Esophagus muscularis mucosa (tissue), 4 donors: ENCODE data around the gene DENND4C.

Experiments
- EP300 ChIP-seq: sonication (generic); formaldehyde crosslinking; IDR thresholded peaks from one replicate; pipeline ENCODE4 v1.6.1; 2017; ENCODE audit warnings: antibody characterized with exemption
- POLR2A ChIP-seq: fragments of 450-650 bp; IDR thresholded peaks from one replicate; pipeline ENCODE4 v1.6.1; 2017; ENCODE audit warnings: antibody characterized with exemption, moderate library complexity, mild to moderate bottlenecking, low read depth
- POLR2AphosphoS5 ChIP-seq, 2 donors: sonication (generic); formaldehyde crosslinking; IDR thresholded peaks; one replicate each; pipeline ENCODE4 v1.6.1; 2017; ENCODE audit warnings: antibody characterized with exemption in 2 of 2
- TF ChIP-seq, protein P1 (sequence below), 3 experiments: fragments of 200-600 bp in 2 of 3; fragments of 450-650 bp in 1 of 3; sonication (generic) in 2 of 3; IDR thresholded peaks; one replicate each; pipeline ENCODE4 v1.5.1; 2017 to 2019; ENCODE audit warnings: antibody characterized with exemption in 3 of 3, mild to moderate bottlenecking in 2 of 3, moderate library complexity in 1 of 3

DNA sequence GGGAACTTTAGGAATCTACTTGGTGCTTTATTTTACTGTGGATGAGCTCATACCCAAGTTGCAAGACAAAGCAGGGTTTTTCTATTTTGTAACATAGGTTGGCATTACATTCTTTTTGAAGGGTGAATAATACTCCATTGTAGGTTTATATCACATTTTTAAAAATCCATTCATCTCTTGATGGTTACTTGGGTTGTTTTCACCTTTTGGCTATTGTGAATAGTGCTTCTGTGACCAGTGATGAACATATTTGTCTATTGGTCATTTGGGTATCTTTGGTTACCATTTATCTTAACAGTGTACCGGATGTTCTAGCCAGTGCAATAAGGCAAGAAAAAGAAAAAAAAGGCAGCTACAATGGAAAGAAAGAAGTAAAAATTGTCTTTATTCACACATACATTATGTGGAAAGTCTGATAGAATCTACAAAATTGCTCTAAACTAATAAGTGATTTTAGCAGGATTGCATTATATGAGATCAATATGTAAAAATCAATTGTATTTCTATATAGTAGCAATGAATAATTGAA, 40.0 kb downstream of the DENND4C start:
- TF ChIP-seq, protein P1, sequence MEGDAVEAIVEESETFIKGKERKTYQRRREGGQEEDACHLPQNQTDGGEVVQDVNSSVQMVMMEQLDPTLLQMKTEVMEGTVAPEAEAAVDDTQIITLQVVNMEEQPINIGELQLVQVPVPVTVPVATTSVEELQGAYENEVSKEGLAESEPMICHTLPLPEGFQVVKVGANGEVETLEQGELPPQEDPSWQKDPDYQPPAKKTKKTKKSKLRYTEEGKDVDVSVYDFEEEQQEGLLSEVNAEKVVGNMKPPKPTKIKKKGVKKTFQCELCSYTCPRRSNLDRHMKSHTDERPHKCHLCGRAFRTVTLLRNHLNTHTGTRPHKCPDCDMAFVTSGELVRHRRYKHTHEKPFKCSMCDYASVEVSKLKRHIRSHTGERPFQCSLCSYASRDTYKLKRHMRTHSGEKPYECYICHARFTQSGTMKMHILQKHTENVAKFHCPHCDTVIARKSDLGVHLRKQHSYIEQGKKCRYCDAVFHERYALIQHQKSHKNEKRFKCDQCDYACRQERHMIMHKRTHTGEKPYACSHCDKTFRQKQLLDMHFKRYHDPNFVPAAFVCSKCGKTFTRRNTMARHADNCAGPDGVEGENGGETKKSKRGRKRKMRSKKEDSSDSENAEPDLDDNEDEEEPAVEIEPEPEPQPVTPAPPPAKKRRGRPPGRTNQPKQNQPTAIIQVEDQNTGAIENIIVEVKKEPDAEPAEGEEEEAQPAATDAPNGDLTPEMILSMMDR (IDR thresholded peaks at IDR 0.05): no peak
- TF ChIP-seq POLR2A (no peak), POLR2AphosphoS5 (IDR thresholded peaks at IDR 0.05) (no peak), EP300 (no peak)
